ENCODE measurements around the gene ZNF530. TPM values are rescaled to one million over a fixed set of nuclear protein-coding genes. Genes with fewer than 3 reads are reported as not detected.

ZNF530 gene
- total RNA-seq: 1 to 10 TPM; 1.4 to 6.3 (median 4.0) TPM

GRCh38 chr19:57599761-57600383 is at the start of gene ZNF530:
Gene ZNF530 (plus strand): TSS chr19:57599885. CDS start chr19:57604346, 4,461 bp downstream.
- Histone ChIP-seq H3K27me3 (no peaks in the 10 kb centered on the region), H3K4me1 (peaks cover 2 to 21% (median 7%) of the 10 kb centered on the region in 3 donors), H3K36me3 (peaks cover 0 to 32% of the 10 kb centered on the region in 2 donors), H3K4me3 (peak within 1 kb of the TSS; percentile 82 to 90), H3K27ac (peak within 1 kb of the TSS in 3 of 4 donors; percentile 9 to 69 (median 68)), H3K9me3 (peaks cover 0 to 35% (median 0%) of the 10 kb centered on the region in 3 donors)
- no CpG with 5 or more reads among the region's 53 CpGs for WGBS, 2 donors (ENCODE audit: low coverage in 1 of 2)
- TF ChIP-seq CTCF (IDR thresholded peaks at IDR 0.05): peak in 1 of 4 experiments; percentile 23
- no peak for TF ChIP-seq POLR2A (IDR thresholded peaks at IDR 0.05)
- peak; percentile 89 for TF ChIP-seq POLR2AphosphoS5 (IDR thresholded peaks at IDR 0.05)
- peak; percentile 97 for ATAC-seq

GRCh38 chr19:57552432-57552831 is 47.3 kb upstream of the ZNF530 start:
- Histone ChIP-seq H3K36me3 (peaks cover 7 to 99% of the 10 kb centered on the region in 2 donors), H3K27me3 (no peaks in the 10 kb centered on the region), H3K4me1 (no peaks in the 10 kb centered on the region), H3K9me3 (peaks cover 0 to 91% (median 4%) of the 10 kb centered on the region in 3 donors), H3K27ac (no peak overlapping the region), H3K4me3 (no peak overlapping the region)
- TF ChIP-seq CTCF (IDR thresholded peaks at IDR 0.05) (no peak), POLR2A (IDR thresholded peaks at IDR 0.05) (no peak), POLR2AphosphoS5 (IDR thresholded peaks at IDR 0.05) (no peak), EP300 (IDR thresholded peaks at IDR 0.05) (no peak)
- 100% methylated on average over 1 of the region's 2 CpGs; no CpG with 5 or more reads in 1 of the 2 donors for WGBS, 2 donors (ENCODE audit: low coverage in 1 of 2)
- no peak for ATAC-seq

GRCh38 chr19:57557659-57558058 is 42.0 kb upstream of the ZNF530 start:
- ATAC-seq: no peak
- 73 to 74% methylated on average over 2 to 4 of the region's 5 CpGs for WGBS, 2 donors (ENCODE audit: low coverage in 1 of 2)

GRCh38 chr19:57558525-57558924 is 41.2 kb upstream of the ZNF530 start:
- peaks cover 0 to 51% (median under 1%) of the 10 kb centered on the region in 3 donors for H3K9me3 ChIP-seq
- peak overlapping the region in 2 of 4 donors; percentile 80 for H3K27ac ChIP-seq
- no peak for ATAC-seq
- peaks cover 0 to 26% (median 13%) of the 10 kb centered on the region in 3 donors for H3K4me1 ChIP-seq
- TF ChIP-seq POLR2A (IDR thresholded peaks at IDR 0.05): no peak
- no peak for TF ChIP-seq EP300 (IDR thresholded peaks at IDR 0.05)
- no peak for TF ChIP-seq CTCF (IDR thresholded peaks at IDR 0.05)
- TF ChIP-seq POLR2AphosphoS5 (IDR thresholded peaks at IDR 0.05): no peak
- peak overlapping the region; percentile 54 to 95 for H3K4me3 ChIP-seq
- H3K27me3 ChIP-seq: no peaks in the 10 kb centered on the region
- H3K36me3 ChIP-seq: peaks cover 0 to 38% of the 10 kb centered on the region in 2 donors
- whole genome bisulfite sequencing, 2 donors (ENCODE audit: low coverage in 1 of 2): 11 to 19% methylated on average over 6 of the region's 6 CpGs

More at GRCh38 chr19:57557659-57558058, 42.0 kb upstream of the ZNF530 start:
- TF ChIP-seq EP300 (IDR thresholded peaks at IDR 0.05): no peak
- TF ChIP-seq POLR2AphosphoS5 (IDR thresholded peaks at IDR 0.05): no peak
- Histone ChIP-seq H3K9me3 (peaks cover 0 to 57% (median 1%) of the 10 kb centered on the region in 3 donors), H3K27me3 (no peaks in the 10 kb centered on the region), H3K4me3 (no peak overlapping the region), H3K36me3 (peaks cover 0 to 46% of the 10 kb centered on the region in 2 donors), H3K4me1 (peaks cover 0 to 26% (median 13%) of the 10 kb centered on the region in 3 donors), H3K27ac (no peak overlapping the region)

GRCh38 chr19:57559008-57559403 is 40.7 kb upstream of the ZNF530 start:
- ATAC-seq: no peak
- WGBS, 2 donors (ENCODE audit: low coverage in 1 of 2): 0 to 7% methylated on average over 1 to 4 of the region's 22 CpGs
- H3K4me1 ChIP-seq: peaks cover 0 to 26% (median 13%) of the 10 kb centered on the region in 3 donors
- H3K9me3 ChIP-seq: peaks cover 0 to 50% (median 0%) of the 10 kb centered on the region in 3 donors
- TF ChIP-seq CTCF (IDR thresholded peaks at IDR 0.05) (no peak), POLR2A (IDR thresholded peaks at IDR 0.05) (no peak), EP300 (IDR thresholded peaks at IDR 0.05) (no peak), POLR2AphosphoS5 (IDR thresholded peaks at IDR 0.05) (no peak)
- H3K36me3 ChIP-seq: peaks cover 0 to 33% of the 10 kb centered on the region in 2 donors
- H3K27me3 ChIP-seq: no peaks in the 10 kb centered on the region
- peak overlapping the region in 3 of 4 donors; percentile 77 to 80 (median 80) for H3K27ac ChIP-seq
- H3K4me3 ChIP-seq: peak overlapping the region; percentile 54 to 95

Data from gastroesophageal sphincter (tissue), 4 donors.